Spleen (tissue), 3 donors: ENCODE measurements around the gene EPHA6.

ENCODE experiments used
- POLR2A ChIP-seq, 3 donors: fragments of 450-650 bp; IDR thresholded peaks; one replicate each; pipeline ENCODE4 v1.5.1; 2017; ENCODE audit warnings: antibody characterized with exemption in 3 of 3, mild to moderate bottlenecking in 1 of 3
- POLR2AphosphoS5 ChIP-seq, 3 donors: sonication (generic); formaldehyde crosslinking; IDR thresholded peaks; one replicate each; pipeline ENCODE4 v1.5.1; 2017; ENCODE audit warnings: antibody characterized with exemption in 3 of 3

- TF ChIP-seq POLR2A (IDR thresholded peaks at IDR 0.05), result no peak
- no peak for TF ChIP-seq POLR2AphosphoS5 (IDR thresholded peaks at IDR 0.05)
Measured at GRCh38 chr3:97425002-97425401, 610.6 kb downstream of the EPHA6 start.
